Hematopoietic multipotent progenitor cell treated with erythropoietin and hydrocortisone succinate and interleukin-3 and kit ligand, for 4 days (in vitro differentiated cells): ENCODE measurements around the gene PLA2G12B.
"Not testable (repeated sequence)": the region's sequence is repeated elsewhere in the genome, so short reads cannot be mapped to it uniquely, and the experiment has no call there.

Source experiments
- DNase-seq: peaks from one replicate; pipeline ENCODE4 v3.0.0-alpha.2; 2015

The PLA2G12B gene

GRCh38 chr10:72954596-72955554, at the start of gene PLA2G12B:
Gene PLA2G12B, minus strand, starts transcription at chr10:72954806. Its CDS starts 121 bp downstream, at chr10:72954685.
- no peak for DNase-seq

GRCh38 chr10:73003822-73004221, 49.2 kb upstream of the PLA2G12B start:
- DNase-seq, result no peak

- no peak for DNase-seq
Measured at GRCh38 chr10:73000973-73001372, 46.4 kb upstream of the PLA2G12B start.

GRCh38 chr10:72997099-72997498, 42.5 kb upstream of the PLA2G12B start:
- no peak for DNase-seq

GRCh38 chr10:72995459-72995858, 40.9 kb upstream of the PLA2G12B start:
- DNase-seq, result not testable (repeated sequence)

- not testable (repeated sequence) for DNase-seq
Measured at GRCh38 chr10:72989771-72990170, 35.2 kb upstream of the PLA2G12B start.

GRCh38 chr10:72984618-72985017, 30.0 kb upstream of the PLA2G12B start:
- not testable (repeated sequence) for DNase-seq

GRCh38 chr10:72981882-72982529, 27.4 kb upstream of the PLA2G12B start:
- DNase-seq, result peak; percentile 45

GRCh38 chr10:72981028-72981881, 26.6 kb upstream of the PLA2G12B start:
- no peak for DNase-seq

GRCh38 chr10:72980348-72980747, 25.7 kb upstream of the PLA2G12B start:
- no peak for DNase-seq

GRCh38 chr10:72979709-72980108, 25.1 kb upstream of the PLA2G12B start:
- no peak for DNase-seq

- DNase-seq, result no peak
Measured at GRCh38 chr10:72976886-72977285, 22.3 kb upstream of the PLA2G12B start.

GRCh38 chr10:72956001-72956400, 1.4 kb upstream of the PLA2G12B start:
- no peak for DNase-seq

- no peak for DNase-seq
Measured at GRCh38 chr10:72954230-72954595, 393 bp downstream of the PLA2G12B start.

GRCh38 chr10:72953687-72954086, 919 bp downstream of the PLA2G12B start:
- no peak for DNase-seq

- no peak for DNase-seq
Measured at GRCh38 chr10:72952642-72953158, 1.9 kb downstream of the PLA2G12B start.

- DNase-seq, result no peak
Measured at GRCh38 chr10:72952189-72952588, 2.4 kb downstream of the PLA2G12B start.

- DNase-seq, result no peak
Measured at GRCh38 chr10:72951760-72952159, 2.8 kb downstream of the PLA2G12B start.

GRCh38 chr10:72948762-72949161, 5.8 kb downstream of the PLA2G12B start:
- DNase-seq, result no peak

GRCh38 chr10:72946963-72947362, 7.6 kb downstream of the PLA2G12B start:
- DNase-seq, result no peak

GRCh38 chr10:72943498-72944234, 10.9 kb downstream of the PLA2G12B start:
- DNase-seq, result no peak

- no peak for DNase-seq
Measured at GRCh38 chr10:72935361-72935760, 19.2 kb downstream of the PLA2G12B start.
